NB4 (cell line): Measurements from ENCODE around the gene LCORL.

ENCODE experiments used
- MAX ChIP-seq: IDR thresholded peaks from 2 replicates; pipeline ENCODE4 v1.6.1; 2011; ENCODE audit warnings: low read depth, low read length
- POLR2A ChIP-seq: IDR thresholded peaks from 2 replicates; pipeline ENCODE4 v1.6.1; 2011; ENCODE audit warnings: mild to moderate bottlenecking; ENCODE audit not compliant: insufficient read length; ENCODE audit errors: extremely low read depth

DNA sequence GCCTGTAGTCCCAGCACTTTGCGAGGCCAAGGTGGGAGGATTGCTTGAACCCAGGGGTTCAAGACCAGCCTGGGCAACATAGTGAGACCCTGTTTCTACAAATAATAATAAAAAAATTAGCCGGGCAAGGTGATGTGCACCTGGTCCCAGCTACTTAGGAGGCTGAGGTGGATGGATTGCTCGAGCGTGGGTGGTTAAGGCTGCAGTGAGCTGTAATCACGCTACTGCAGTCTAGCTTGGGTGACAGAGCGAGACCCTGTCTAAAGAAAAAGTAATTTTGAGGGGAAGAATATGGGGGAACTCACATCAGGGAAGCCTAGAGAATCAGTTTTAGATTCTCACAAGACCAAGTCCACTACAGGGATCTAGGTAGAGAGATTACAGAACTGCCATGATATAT lies 28.9 kb upstream of the LCORL start:
- TF ChIP-seq POLR2A (no peak), MAX (no peak)
